Testis (tissue), 2 donors: ENCODE data around the gene DVL2.

Experiments
- POLR2A ChIP-seq: fragments of 450-650 bp; IDR thresholded peaks from one replicate; pipeline ENCODE4 v1.6.1; 2017; ENCODE audit warnings: antibody characterized with exemption, mild to moderate bottlenecking, moderate library complexity
- TF ChIP-seq, protein P1 (sequence below), 3 experiments: fragments of 450-650 bp in 2 of 3; fragments of 200-600 bp in 1 of 3; sonication (generic) in 1 of 3; IDR thresholded peaks; one replicate each; pipeline ENCODE4 v1.5.1; 2016 to 2019; ENCODE audit warnings: antibody characterized with exemption in 3 of 3, mild to moderate bottlenecking in 2 of 3, moderate library complexity in 1 of 3

DNA sequence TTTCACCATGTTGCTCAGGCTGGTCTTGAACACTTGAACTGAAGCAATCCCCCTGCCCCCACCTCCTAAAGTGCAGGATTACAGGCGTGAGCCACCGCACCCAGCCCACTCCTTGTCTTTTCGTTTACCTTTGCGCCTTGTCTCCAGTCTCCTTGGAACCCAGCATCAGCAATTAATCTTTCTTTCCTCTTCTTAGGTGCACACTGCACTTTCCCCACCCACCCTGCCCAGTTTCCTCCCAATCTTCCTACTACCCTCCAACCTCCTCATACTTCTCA, 29.4 kb upstream of the DVL2 start:
- TF ChIP-seq, protein P1, sequence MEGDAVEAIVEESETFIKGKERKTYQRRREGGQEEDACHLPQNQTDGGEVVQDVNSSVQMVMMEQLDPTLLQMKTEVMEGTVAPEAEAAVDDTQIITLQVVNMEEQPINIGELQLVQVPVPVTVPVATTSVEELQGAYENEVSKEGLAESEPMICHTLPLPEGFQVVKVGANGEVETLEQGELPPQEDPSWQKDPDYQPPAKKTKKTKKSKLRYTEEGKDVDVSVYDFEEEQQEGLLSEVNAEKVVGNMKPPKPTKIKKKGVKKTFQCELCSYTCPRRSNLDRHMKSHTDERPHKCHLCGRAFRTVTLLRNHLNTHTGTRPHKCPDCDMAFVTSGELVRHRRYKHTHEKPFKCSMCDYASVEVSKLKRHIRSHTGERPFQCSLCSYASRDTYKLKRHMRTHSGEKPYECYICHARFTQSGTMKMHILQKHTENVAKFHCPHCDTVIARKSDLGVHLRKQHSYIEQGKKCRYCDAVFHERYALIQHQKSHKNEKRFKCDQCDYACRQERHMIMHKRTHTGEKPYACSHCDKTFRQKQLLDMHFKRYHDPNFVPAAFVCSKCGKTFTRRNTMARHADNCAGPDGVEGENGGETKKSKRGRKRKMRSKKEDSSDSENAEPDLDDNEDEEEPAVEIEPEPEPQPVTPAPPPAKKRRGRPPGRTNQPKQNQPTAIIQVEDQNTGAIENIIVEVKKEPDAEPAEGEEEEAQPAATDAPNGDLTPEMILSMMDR (IDR thresholded peaks at IDR 0.05), result no peak
- no peak for TF ChIP-seq POLR2A
